Dermis blood vessel endothelial cell (primary cell): Measurements from ENCODE around the gene DLG1. TPM values are rescaled to one million over a fixed set of nuclear protein-coding genes. Genes with fewer than 3 reads are reported as not detected.

Experiments used
- DNase-seq: peaks from one replicate; pipeline ENCODE4 v3.0.0; 2010
- total RNA-seq: library from RNA; depleted of rRNA; stranded (reverse); fragments of >200 nt; gene quantifications from 2 replicates; pipeline ENCODE4 v1.2.3, GENCODE V29; 2014

The DLG1 gene
- total RNA-seq, 1 donor from 2014 or later, result 82.2 TPM

GRCh38 chr3:197012540-197012883 lies 285.9 kb downstream of the DLG1 start:
- no peak for DNase-seq

- no peak for DNase-seq
Measured at GRCh38 chr3:197011780-197012539, 286.5 kb downstream of the DLG1 start.

GRCh38 chr3:197010556-197011351 lies 287.7 kb downstream of the DLG1 start:
- no peak for DNase-seq

- DNase-seq, result no peak
Measured at GRCh38 chr3:197009532-197010019, 288.8 kb downstream of the DLG1 start.

- DNase-seq, result no peak
Measured at GRCh38 chr3:197008436-197009209, 289.8 kb downstream of the DLG1 start.

GRCh38 chr3:197007953-197008352 lies 290.5 kb downstream of the DLG1 start:
- no peak for DNase-seq

GRCh38 chr3:197007296-197007940 lies 291.0 kb downstream of the DLG1 start:
- no peak for DNase-seq

- no peak for DNase-seq
Measured at GRCh38 chr3:197006860-197007259, 291.6 kb downstream of the DLG1 start.

GRCh38 chr3:197006446-197006845 lies 292.0 kb downstream of the DLG1 start:
- no peak for DNase-seq

- DNase-seq, result peak; percentile 22
Measured at GRCh38 chr3:197003461-197004385, 294.7 kb downstream of the DLG1 start.

GRCh38 chr3:197002701-197003454 lies 295.5 kb downstream of the DLG1 start:
- peak; percentile 73 for DNase-seq

GRCh38 chr3:197001972-197002700 lies 296.3 kb downstream of the DLG1 start:
- no peak for DNase-seq

- no peak for DNase-seq
Measured at GRCh38 chr3:197001106-197001971, 297.1 kb downstream of the DLG1 start.

- peak; percentile 22 for DNase-seq
Measured at GRCh38 chr3:197000211-197000610, 298.2 kb downstream of the DLG1 start.

- DNase-seq, result no peak
Measured at GRCh38 chr3:196998966-196999760, 299.2 kb downstream of the DLG1 start.

GRCh38 chr3:196997311-196997710 lies 301.1 kb downstream of the DLG1 start:
- no peak for DNase-seq

GRCh38 chr3:196996454-196997265 lies 301.8 kb downstream of the DLG1 start:
- DNase-seq, result no peak
